ENCODE measurements around the gene BRCC3. TPM values are rescaled to one million over a fixed set of nuclear protein-coding genes. Genes with fewer than 3 reads are reported as not detected.

Gene BRCC3
- total RNA-seq, 1 donor from 2014 or later, result 11.9 TPM

DNA sequence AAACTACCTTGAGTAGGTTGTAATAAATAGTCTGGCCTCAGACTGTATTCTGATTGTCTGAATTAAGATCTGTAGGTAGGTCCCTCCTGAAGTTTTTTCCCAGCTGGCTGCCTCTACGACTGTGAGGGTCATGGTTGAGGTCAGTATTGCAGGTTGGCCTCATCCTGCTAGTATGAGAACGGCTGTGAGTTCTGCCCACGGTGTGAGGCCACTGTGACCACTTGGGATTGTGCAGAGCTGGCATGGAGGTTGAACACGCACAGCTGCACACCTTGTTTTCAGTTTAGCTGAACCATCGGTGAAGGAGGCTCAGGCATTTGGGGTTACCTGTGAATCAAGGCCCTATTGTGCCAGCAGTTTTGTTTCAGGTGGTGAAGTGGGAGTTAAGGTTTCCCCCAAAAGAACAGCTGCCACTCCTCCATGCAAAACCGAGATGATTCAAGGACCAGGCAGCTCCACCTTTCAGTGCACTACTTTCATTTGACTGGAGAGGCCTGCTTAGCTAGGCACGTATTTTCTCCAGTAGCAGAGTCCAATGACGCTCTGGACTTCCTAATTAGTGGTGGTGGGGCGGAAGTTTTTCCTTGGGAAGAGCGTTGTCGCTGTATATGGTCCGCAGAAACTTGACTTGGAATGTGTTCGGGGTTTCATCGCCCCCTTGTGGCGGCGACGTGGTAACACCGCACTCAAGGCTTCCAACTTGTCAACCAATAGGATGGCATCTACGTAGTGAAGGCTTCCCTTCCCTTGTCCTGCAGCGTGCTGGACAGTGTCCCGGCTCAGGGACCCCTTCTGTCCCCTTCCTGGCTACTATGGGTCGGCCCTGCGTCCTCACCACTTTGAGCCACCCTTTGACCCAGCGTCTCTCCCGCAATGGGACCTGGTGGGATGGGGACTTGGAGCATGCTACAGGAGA is 14.2 kb upstream of the BRCC3 start:
- peak; percentile 55 to 72 for DNase-seq (ENCODE audit: low read depth in 2 of 2)

DNA sequence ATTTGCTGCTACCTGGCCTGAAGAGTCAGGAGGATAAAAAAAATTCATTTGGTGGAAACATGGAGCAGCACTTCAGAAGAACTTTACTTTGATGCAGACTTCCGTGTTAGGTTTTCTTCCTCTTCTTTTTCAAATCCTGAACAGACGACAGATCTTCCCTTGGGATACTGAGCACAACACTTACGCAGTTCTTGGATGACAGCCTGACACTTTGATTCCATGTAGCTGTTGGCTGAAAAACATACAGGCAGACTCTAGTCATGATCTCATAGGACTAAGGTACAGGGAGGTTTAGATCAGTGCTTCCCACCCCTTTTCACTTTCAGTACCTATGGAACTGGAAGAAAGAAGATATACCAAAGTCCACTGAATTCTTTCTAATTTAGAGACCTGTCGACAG is 9.5 kb upstream of the BRCC3 start:
- no peak for DNase-seq (ENCODE audit: low read depth in 2 of 2)

DNA sequence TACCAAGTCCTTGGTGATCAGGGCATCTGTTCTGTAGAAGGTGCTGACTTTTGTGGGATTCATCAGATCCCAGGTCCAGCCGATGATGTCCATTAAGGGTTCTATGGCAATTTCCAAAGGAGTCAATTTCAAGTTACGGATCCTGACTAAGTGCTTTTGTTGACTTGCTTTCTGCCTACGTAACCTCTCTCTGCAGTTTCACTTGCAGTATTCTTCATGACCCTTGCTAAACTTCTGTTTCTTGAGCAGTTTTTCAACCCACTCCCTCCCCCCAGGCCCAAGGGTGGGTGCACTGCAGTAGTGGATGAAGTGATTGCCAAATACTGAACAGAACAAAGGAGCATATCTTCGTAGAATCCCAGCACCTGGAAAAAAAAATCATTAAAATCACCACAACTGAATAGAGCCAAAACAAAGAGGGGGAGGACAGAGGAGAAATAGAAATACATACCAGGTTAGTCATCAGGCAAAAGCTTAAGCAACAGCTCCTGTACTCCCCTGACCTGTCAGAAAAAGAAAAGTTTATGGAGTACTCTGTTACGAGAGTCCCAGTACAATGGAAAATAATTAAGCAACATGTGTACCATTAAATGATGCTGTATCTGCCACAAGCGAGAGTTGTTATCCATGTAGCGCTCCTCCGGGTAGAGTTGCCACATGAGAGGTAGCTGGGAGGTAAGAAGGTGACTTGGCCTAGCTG is 6.1 kb upstream of the BRCC3 start:
- no peak for DNase-seq (ENCODE audit: low read depth in 2 of 2)

DNA sequence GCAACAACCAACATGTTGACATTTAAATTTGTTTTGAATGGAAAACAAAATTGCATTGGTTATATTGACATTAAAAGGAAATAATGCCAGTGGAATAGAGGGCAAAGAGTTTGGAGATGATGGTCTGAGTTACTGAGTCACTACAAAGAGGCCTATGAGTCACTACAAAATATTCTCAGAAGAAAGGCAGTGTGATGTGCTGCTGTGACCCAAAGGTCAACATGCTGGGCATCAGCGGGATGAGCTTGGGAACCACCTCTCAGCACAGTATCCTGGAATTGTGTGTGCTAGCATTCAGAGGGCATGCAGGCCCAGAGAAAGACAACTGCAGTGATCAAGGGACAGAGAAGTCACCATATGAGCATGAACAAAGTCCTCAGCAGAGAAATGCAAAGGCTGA is 3.1 kb upstream of the BRCC3 start:
- DNase-seq (ENCODE audit: low read depth in 2 of 2), result peak in 1 of 2 donors; percentile 67

DNA sequence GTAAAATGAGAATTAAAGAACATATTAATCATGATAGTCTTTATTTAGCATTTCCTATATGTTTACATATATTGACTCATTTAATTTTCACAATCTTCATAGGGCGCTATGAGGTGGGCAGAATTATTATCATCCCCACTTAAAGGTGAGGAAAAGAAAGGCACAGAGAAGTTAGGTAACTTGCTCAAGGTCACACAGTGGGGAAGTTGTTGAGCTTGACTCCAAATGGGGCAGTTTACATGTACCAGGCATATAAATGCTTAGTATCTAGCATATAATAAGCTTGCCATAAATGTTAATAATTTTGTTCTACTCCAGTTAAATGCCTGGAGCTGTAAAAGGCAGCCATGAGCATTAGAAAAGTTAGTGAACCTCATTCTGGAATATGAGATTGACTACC is 1.9 kb upstream of the BRCC3 start:
- DNase-seq (ENCODE audit: low read depth in 2 of 2), result no peak

DNA sequence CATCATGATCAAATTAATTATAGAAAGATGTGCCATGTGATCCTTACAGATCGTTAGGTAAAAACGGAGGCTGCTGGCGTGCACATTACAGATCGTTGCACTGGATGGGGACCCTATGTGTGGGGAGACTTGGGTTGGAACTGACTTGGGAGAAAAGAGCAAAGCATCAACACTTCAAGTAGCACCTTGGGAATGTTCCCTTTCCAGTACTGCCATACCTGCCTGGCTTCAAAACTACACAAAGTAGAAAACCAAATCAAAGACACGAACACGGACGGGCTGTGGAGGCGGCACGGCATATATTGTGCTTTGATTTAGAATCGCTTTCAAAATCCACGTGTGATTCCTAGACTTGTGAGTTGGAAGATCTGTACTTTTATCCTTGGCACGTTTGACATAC is 1.3 kb upstream of the BRCC3 start:
- DNase-seq (ENCODE audit: low read depth in 2 of 2), result peak in 1 of 2 donors; percentile 0

DNA sequence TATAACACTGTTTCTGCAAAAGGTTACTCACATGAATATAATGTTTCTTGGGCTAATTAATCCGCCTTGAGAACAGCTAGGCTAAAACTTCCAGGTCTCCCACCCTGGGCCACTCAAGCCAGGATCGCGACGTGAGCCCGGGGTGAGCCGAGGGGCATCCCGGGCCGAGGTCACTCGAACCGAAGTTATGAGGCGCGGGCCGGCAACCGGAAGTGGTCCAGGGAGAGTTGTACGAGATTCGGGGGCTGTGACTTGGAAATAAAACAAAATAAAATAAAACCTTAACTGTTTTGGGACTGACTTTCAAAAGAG is 689 bp upstream of the BRCC3 start:
- DNase-seq (ENCODE audit: low read depth in 2 of 2), result peak in 1 of 2 donors; percentile 1

DNA sequence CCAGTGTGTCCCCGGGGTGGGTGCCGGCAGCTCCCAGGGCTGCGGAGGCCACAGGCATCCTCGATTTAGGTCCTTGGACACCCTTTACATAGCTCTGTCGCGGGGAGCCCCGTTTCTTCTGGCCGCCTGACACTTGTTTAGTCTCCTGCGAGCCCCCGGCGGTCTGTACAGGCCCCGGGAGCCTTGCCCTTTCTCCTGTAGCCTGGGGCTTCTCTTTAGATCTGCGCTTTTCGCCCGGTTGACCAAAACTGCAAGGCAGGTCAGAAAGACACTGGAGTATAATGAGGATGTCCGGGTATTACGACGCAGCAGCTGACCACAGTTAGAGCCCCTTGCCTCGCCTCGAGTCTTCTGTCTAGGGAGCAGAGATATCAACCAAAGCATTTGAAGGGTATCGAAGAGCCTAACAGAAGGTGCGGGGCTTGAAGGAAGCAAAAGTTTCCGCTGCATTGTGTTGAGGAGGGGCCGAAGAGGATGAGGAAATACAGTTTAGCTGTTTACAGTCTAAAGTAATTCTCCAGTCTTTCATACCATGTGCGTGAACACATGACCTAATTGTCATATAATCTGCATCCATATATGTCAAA is 479 bp downstream of the BRCC3 start:
- peak in 1 of 2 donors; percentile 24 for DNase-seq (ENCODE audit: low read depth in 2 of 2)

DNA sequence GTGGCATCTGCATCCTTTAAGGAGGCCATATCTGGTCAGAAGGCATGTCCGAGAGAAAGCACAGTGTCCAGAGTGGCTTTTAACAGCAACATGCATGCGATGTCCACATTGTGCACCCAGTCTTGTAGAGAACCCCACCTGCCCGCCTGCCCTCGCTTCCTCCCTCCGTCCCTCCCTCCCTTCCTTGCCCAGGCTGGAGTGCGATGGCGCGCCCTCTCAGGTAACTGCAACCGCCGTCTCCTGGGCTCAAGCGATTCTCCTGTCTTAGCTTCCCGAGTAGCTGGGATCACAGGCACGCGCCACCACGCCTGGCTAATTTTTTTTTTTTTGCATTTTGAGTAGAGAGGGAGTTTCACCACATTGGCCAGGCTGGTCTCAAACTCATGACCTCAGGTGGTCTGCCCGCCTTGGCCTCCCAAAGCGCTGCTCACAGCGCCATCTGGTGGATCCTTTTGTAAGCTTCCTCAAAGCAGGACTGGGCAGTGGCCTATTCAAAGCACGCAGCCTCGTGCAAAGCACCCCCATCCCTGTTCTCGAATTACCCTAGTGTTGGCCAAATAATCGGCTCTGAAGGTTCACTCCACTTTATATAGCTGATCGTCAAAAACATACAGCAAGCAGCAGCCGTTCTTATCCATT is 15.0 kb downstream of the BRCC3 start:
- no peak for DNase-seq (ENCODE audit: low read depth in 2 of 2)

DNA sequence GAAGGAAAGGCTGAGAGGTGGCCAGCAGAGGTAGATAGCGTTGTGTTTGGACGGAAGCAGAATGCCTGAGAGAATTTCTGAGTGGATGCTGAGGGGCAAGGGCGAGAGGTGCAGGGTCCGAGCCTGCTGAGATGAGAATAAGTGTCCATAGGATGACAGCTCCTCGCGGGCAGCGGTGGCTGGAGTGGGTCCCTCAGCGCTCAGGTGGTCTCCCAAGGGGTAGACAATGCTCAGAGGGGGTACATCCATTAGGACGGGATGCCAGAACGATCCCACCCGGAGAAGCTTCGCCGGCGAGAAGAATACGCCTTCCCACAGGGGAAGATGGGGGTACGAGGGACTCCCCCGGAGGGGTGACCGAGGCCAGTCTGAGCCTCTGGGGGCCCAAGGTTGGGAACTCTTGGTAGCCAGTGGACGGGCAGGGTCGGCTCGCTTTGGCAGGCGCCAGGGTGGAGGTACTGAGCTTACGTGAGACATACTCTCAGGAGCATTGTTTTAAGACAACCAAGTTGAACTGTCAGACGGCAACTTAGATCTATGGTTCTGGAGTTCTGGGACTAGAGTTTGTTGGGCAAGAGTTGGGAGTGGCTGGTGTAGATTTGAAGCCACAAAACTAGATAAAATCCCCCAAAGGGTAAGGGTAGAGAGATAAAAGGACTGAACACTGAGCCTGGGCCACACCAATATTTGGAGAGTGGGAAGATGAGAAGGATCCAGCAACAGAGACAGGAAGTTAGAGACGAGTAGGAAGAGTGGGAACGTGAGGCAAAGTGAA is 15.8 kb downstream of the BRCC3 start:
- DNase-seq (ENCODE audit: low read depth in 2 of 2), result no peak

DNA sequence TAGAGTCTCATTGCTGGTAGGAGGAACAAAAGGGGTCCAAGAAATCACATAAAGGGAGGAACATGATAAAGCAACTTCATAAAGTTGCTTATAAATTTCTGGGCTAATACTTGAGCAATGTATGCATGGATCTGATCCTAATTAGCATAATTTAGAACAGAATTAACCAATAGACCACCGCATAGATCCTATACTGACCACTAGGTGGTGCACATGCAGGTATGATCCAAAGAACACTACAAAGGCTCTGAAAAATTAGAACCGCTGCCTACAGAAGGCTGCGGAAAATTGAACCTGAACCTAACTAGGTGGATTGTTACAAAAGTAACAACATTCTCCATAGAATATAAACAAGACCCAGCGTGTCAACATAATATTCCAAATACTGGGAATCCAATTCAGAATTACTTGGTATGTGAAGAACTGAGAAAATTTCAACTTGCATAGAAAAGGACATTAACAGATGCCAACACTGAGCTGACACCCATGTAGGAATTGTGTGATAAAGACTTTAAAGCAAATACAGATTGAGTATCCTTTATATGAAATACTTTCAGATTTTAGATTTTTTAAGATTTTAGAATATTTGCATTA is 23.3 kb downstream of the BRCC3 start:
- peak in 1 of 2 donors; percentile 39 for DNase-seq (ENCODE audit: low read depth in 2 of 2)

DNA sequence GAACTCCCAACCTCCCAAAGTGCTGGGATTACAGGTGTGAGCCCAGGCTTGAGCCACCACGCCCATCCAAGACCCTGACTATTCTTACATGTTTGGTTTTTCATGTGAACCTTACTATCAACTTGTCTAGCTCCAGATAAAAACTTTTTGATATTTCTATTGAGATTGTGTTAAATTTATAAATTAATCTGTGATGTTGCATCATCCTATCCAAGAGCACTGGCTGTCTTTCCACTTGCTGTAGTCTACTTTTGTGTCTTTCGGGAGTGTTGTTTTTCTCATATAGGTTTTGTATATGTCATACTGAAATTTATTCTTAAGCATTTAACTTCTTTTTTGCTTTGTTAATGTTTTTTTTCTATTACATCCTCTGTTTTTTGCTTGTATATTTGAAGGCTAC is 34.6 kb downstream of the BRCC3 start:
- no peak for DNase-seq (ENCODE audit: low read depth in 2 of 2)

DNA sequence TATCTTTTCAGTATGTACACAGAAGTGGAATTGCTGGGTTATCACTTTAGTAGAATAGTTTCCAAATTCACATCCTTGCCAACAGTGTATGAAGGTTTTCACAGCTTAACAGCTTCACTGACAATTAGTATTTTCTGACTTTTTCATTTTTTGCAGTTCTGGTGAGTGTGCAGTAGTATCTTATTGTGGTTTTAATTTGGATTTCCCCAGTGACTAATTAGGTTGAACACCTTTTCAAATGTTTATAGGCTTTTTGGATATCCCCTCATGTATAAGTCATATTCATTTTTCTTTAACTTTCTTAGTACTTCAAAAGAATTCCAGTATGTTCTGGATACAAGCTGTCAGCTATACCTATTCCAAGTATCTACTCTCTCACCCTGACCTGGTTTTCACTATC is 37.1 kb downstream of the BRCC3 start:
- DNase-seq (ENCODE audit: low read depth in 2 of 2), result no peak

DNA sequence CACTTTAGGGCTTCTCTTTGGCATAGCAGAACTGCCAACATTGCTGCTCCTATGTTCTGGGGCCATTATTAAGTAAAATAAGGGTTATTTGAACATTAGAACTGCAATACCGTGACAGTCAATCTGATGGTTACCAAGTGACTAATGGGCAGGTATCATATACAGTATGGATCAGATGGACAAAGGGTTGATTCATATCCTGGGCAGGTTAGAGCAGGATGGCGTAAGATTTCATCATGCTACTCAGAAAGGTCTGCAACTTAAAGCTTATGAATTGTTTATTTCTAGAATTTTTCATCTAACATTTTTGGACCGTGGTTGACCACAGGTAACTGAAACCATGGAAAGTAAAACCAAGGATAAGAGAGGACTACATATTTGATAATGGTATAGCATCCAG is 40.9 kb downstream of the BRCC3 start:
- DNase-seq (ENCODE audit: low read depth in 2 of 2), result no peak

DNA sequence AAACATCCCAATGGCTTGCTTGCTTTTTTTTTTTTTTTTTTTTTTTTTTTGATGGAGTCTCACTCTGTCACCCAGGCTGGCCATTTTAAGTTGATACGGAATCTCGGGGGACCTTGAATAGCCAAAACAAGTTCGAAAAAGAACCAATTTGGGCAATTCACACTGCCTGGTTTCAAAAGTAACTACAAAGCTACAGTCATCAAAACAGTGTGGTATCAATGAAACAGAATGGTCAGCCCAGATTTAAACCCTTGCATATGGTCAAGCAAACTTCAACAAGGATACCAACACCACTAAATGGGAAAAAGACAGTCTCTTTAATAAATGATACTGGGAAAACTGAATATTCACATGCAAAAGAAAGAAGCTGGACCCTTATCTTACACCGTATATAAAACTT is 41.8 kb downstream of the BRCC3 start:
- no peak for DNase-seq (ENCODE audit: low read depth in 2 of 2)

DNA sequence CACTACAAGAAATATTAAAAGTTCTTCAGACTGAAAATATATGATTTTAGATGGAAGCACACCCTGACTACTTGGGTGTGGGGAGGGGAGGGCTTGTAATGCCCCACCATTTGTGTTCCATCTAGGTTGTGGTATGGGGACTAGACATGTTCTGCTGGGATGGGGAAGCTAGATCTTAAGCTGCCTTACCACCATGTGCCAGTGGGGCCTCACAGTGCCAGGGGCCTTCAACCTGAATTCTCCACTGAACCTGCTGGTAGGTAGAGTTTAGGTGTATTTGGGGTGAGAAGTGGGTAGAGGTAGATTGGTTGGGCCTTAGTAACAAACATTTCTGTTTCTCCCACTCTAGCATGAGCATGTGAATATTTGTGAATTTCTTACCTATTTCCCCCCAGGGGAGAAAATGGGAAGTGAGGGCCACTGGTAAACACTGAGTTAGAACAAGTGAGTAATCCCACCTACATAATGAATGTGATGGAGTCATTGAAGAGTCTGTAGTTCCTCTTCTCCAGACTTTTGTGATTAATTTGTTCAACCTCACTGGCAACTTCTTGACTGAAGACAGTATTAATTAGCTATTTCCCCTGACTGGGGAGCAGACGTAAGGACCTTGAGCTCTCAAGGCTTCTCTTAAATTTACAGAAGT is 44.0 kb downstream of the BRCC3 start:
- DNase-seq (ENCODE audit: low read depth in 2 of 2), result no peak

DNA sequence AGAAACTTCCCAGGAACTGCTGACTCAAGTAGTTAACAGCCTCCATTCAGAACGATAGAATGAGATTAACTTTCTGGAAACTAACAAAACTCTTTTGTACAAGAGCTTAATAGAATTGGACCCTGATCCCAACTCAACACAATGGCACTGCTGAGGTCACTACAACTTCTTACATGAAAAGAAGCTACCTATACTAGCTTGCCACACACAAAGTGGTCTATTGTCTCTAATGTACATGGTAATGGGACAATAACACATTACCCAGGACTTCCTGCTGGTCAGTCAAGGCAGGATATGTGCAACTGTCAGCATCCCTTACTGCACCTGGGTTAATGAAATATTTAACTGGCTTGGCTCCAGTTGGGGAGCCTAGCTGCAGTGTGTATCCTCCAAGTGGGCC is 56.2 kb downstream of the BRCC3 start:
- no peak for DNase-seq (ENCODE audit: low read depth in 2 of 2)

DNA sequence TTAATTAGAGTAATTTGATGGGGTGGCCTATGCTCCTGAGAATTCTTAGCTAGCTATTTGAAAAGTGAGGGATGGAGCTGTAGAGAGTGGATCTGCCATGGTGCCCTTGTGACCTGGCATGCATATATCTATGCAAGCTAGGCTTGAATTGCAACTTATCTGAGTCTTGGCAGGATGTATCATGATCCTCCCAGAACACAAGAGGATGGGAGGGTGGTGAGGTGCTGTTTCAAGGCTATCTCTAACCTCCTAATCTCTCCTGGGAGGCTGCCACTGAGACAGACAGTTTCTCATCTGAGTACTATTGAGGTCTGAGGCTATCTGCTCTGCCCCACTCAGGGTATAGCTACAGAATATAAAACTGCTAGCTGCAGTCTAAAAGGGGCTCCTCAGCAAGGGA is 56.6 kb downstream of the BRCC3 start:
- DNase-seq (ENCODE audit: low read depth in 2 of 2), result no peak

DNA sequence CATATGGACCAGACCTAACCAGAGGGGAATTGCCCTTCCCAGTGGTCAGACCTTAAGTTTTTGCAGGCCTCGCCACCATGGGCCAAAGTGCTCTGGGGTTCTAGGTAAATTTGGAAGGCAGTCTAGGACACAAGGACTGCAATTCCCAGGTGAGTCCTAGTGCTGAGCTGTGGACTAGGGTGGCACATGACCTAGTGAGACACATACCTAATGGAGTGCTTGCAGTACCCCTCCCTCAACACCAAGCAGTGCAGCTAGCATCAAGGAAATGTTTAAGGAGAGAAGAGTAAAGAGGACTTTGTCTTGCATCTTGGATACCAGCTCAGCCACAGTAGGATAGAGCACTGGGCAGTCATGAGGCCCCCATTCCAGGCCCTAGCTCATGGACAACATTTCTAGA is 60.8 kb downstream of the BRCC3 start:
- no peak for DNase-seq (ENCODE audit: low read depth in 2 of 2)

DNA sequence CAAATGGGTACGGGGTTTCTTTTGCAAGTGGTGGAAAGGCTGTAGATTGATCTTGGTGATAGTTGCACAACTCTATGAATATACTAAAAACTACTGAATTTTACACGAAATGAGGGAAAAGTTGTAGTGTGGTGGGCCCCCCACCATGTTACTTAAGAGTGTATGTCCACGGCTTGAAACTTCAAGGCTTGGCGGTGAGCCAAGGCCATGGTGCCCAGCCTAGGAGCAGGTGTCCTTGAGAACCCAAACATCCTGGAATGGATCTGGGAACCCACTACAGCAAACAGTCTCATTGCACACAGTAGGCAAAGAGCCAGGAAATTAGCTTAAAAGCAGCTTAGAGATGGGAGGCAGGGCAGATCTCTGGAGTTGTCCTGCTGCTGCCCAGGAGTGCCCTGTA is 62.9 kb downstream of the BRCC3 start:
- no peak for DNase-seq (ENCODE audit: low read depth in 2 of 2)

Data from dermis microvascular lymphatic vessel endothelial cell (primary cell).